ENCODE data around the gene PRSS27.

Gene PRSS27

DNA sequence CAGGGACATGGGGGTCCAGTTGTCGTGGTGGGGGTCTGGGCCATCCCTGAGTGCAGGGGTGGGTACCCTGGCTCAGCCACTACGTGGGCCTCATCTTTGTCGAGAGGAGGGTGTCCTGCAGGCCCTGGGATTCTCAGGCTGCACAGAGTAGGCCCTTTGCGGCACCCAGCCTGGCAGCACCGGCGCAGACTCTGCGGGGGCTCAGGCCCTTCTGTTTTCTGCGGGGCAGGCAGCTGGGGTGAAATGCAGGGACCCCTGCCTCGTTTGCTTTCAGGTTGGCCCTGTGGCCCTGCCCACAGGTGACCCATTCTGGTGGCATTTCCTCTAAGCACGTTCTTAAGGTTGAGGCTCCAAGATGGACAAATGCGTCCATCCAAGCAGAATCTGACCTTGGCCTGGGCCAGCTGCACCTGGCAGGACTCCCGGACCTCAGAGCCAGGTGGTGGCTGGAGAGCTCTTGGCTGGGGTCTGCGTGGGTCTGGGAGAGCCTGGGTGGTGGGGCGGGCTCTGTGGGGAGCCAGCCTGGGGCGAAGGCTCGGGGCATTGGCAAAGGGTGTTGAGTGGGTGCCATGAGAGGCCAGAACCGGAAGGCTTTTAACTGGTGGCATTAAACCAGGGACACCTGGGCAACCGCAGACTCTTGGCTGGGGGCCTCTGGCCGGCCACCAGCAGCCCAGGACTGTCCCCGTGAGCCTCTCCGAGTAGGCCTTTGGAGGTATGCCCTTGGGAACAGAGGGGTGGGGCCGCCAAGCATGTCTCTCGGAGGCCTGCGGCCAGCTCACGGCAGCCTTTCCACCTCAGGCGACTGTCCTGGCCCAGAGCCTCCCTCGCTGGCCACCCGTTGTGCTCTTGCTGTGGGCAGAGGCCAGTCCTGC is 16.9 kb downstream of the PRSS27 start (continued):
- TF ChIP-seq OVOL3 (tag by site-specific recombination; IDR thresholded peaks at IDR 0.05) (no peak), ZNF354C (tag by site-specific recombination; IDR thresholded peaks at IDR 0.05; ENCODE audit: borderline replicate concordance, low read depth) (no peak)

GRCh38 chr16:2702438-2702825 is 17.6 kb downstream of the PRSS27 start:
- no peaks in the 10 kb centered on the region for H3K4me1 ChIP-seq (ENCODE audit: control insufficient read depth, insufficient read depth, low read length)
- CTCF ChIA-PET: no interaction called here
- no peak overlapping the region for H3K27ac ChIP-seq (ENCODE audit: extremely low read depth, low read depth, low read length)
- POLR2A ChIA-PET: interaction anchor here (0.7 kb wide), 1 partner anchor 20 kb away, joined by 3 read pairs; the partner anchor contains the start of gene KCTD5
- peaks cover 0 to 89% of the 10 kb centered on the region in 2 experiments; a peak in 1 of 3 replicates for H3K36me3 ChIP-seq (ENCODE audit: control insufficient read depth in 2 of 2, insufficient read depth in 1 of 2, low read length in 2 of 2)
- no peaks in the 10 kb centered on the region for H3K9me3 ChIP-seq (ENCODE audit: control insufficient read depth, insufficient read depth, low read depth, low read length)
- TF ChIP-seq HOXC10 (CRISPR knock-in tag; IDR thresholded peaks at IDR 0.05): no peak
- no peak for TF ChIP-seq ZNF211 (tag by site-specific recombination; IDR thresholded peaks at IDR 0.05; ENCODE audit: low read depth)
- TF ChIP-seq ZBTB7A (tag by site-specific recombination; IDR thresholded peaks at IDR 0.05; ENCODE audit: low read depth): no peak
- no peak for TF ChIP-seq HOXA7 (CRISPR knock-in tag; IDR thresholded peaks at IDR 0.05; ENCODE audit: borderline replicate concordance)
- no peak for TF ChIP-seq ZNF830 (tag by site-specific recombination; IDR thresholded peaks at IDR 0.05; ENCODE audit: low read depth)
- no peak for TF ChIP-seq ZNF394 (tag by site-specific recombination; IDR thresholded peaks at IDR 0.05; ENCODE audit: borderline replicate concordance)
- no peak for TF ChIP-seq ZNF214 (tag by site-specific recombination; IDR thresholded peaks at IDR 0.05; ENCODE audit: borderline replicate concordance)
- TF ChIP-seq ZNF544 (tag by site-specific recombination; IDR thresholded peaks at IDR 0.05): no peak
- no peak for TF ChIP-seq ZNF23 (tag by site-specific recombination; IDR thresholded peaks at IDR 0.05; ENCODE audit: borderline replicate concordance)
- TF ChIP-seq ZNF121 (tag by site-specific recombination; IDR thresholded peaks at IDR 0.05): no peak
- no peak for TF ChIP-seq ZBTB11 (tag by site-specific recombination; conservative IDR thresholded peaks at IDR 0.05; ENCODE audit: low read depth)
- no peak for TF ChIP-seq ZNF677 (tag by site-specific recombination; IDR thresholded peaks at IDR 0.05)
- TF ChIP-seq SCRT2 (tag by site-specific recombination; IDR thresholded peaks at IDR 0.05): no peak
- TF ChIP-seq ZNF837 (tag by site-specific recombination; IDR thresholded peaks at IDR 0.05): no peak
- TF ChIP-seq, protein P1, sequence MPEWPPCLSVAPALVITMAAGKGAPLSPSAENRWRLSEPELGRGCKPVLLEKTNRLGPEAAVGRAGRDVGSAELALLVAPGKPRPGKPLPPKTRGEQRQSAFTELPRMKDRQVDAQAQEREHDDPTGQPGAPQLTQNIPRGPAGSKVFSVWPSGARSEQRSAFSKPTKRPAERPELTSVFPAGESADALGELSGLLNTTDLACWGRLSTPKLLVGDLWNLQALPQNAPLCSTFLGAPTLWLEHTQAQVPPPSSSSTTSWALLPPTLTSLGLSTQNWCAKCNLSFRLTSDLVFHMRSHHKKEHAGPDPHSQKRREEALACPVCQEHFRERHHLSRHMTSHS (tag by site-specific recombination; IDR thresholded peaks at IDR 0.05): no peak
- TF ChIP-seq REPIN1 (tag by site-specific recombination; IDR thresholded peaks at IDR 0.05; ENCODE audit: low read depth): no peak
- TF ChIP-seq KLF7 (tag by site-specific recombination; IDR thresholded peaks at IDR 0.05; ENCODE audit: borderline replicate concordance): no peak
- no peak overlapping the region for H3K4me3 ChIP-seq (ENCODE audit: low read depth, low read length)
